Posterior vena cava (tissue), 2 donors: ENCODE results near the gene HSPA12A. TPM values are rescaled to one million over a fixed set of nuclear protein-coding genes. Genes with fewer than 3 reads are reported as not detected.
A peak's percentile ranks its signal among the peaks of the same experiment; 100 is the strongest.

Source experiments
- DNase-seq: peaks from one replicate; pipeline ENCODE4 v3.0.0-alpha.2; 2020; ENCODE audit warnings: low spot score
- intact Hi-C, 2 donors: fragments of 100-400 bp; cut with DNase I; formaldehyde crosslinking; loops; one replicate each; pipeline versions ENCODE4 v1.14.1 to v1.14.2; 2022 to 2023
- long read RNA-seq, 2 donors: library from polyadenylated mRNA; unstranded; transcript quantifications; one replicate each; pipeline ENCODE4 v2.0.0, GENCODE V29; 2020 to 2021
- total RNA-seq, 2 donors: library from RNA; stranded (reverse); fragmentation: NEBNext Ultra II Directional; extraction: Animal tissue kit (Norgen Biotek cat#: 25700); gene quantifications; one replicate each; pipeline ENCODE4 v1.2.1, GENCODE V29; 2021
- donor health status: DM: yes; HTN: yes; CAD: no.
- donor health status: DM: yes; HTN: yes; CAD: no.

The HSPA12A gene
- total RNA-seq: 10 to 100 TPM; 20.5 to 20.8 TPM
- long read RNA-seq, donor 1, full-length matches to known transcripts: 1 of 8 reads
- long read RNA-seq, donor 1, partial matches to known transcripts: 0 of 8 reads
- long read RNA-seq, donor 1, other reads (novel, unspliced or antisense): 7 of 8 reads
- long read RNA-seq, donor 2, full-length matches to known transcripts: 3 of 14 reads
- long read RNA-seq, donor 2, partial matches to known transcripts: 3 of 14 reads
- long read RNA-seq, donor 2, other reads (novel, unspliced or antisense): 8 of 14 reads

GRCh38 chr10:116742367-116743265 is at the start of gene HSPA12A:
TSS of gene HSPA12A (minus strand) at chr10:116742566. CDS start at chr10:116742469, 97 bp downstream.
- peak; percentile 91 for DNase-seq
- intact Hi-C loops: loop anchor here (10.0 kb wide), 2 partner anchors 48 to 58 kb away; no protein-coding TSS in a partner anchor

- intact Hi-C loops: no loop called here
- no peak for DNase-seq
Observed at GRCh38 chr10:116791241-116791640, 48.9 kb upstream of the HSPA12A start.

- intact Hi-C loops: loop anchor here (1.0 to 2.0 kb wide), 2 partner anchors 104 to 105 kb away; no protein-coding TSS in a partner anchor
Observed at GRCh38 chr10:116787893-116788665, 45.7 kb upstream of the HSPA12A start.

GRCh38 chr10:116787053-116787659 is 44.8 kb upstream of the HSPA12A start:
- intact Hi-C loops: loop anchor here (1.0 to 2.0 kb wide), 2 partner anchors 103 to 104 kb away; no protein-coding TSS in a partner anchor
- no peak for DNase-seq

More at GRCh38 chr10:116787893-116788665, 45.7 kb upstream of the HSPA12A start:
- peak; percentile 95 for DNase-seq

- intact Hi-C loops: loop anchor here in 1 of 2 donors (2.0 kb wide), 1 partner anchor 103 kb away; no protein-coding TSS in a partner anchor
- DNase-seq: no peak
Observed at GRCh38 chr10:116785867-116786266, 43.5 kb upstream of the HSPA12A start.

GRCh38 chr10:116785282-116785681 is 42.9 kb upstream of the HSPA12A start:
- DNase-seq: no peak
- intact Hi-C loops: no loop called here

- intact Hi-C loops: loop anchor here in 1 of 2 donors (5.0 kb wide), 1 partner anchor 1703 kb away; no protein-coding TSS in a partner anchor
- DNase-seq: no peak
Observed at GRCh38 chr10:116784651-116785050, 42.3 kb upstream of the HSPA12A start.

GRCh38 chr10:116784035-116784434 is 41.7 kb upstream of the HSPA12A start:
- no peak for DNase-seq
- intact Hi-C loops: loop anchor here in 1 of 2 donors (5.0 kb wide), 1 partner anchor 1703 kb away; no protein-coding TSS in a partner anchor

- intact Hi-C loops: loop anchor here in 1 of 2 donors (5.0 kb wide), 1 partner anchor 1704 kb away; no protein-coding TSS in a partner anchor
- no peak for DNase-seq
Observed at GRCh38 chr10:116783011-116783655, 40.8 kb upstream of the HSPA12A start.

GRCh38 chr10:116781370-116781884 is 39.1 kb upstream of the HSPA12A start:
- intact Hi-C loops: loop anchor here in 1 of 2 donors (5.0 kb wide), 1 partner anchor 1706 kb away; no protein-coding TSS in a partner anchor
- no peak for DNase-seq

GRCh38 chr10:116780691-116781205 is 38.4 kb upstream of the HSPA12A start:
- no peak for DNase-seq

GRCh38 chr10:116779076-116779687 is 36.8 kb upstream of the HSPA12A start:
- intact Hi-C loops: no loop called here
- no peak for DNase-seq

More at GRCh38 chr10:116780691-116781205, 38.4 kb upstream of the HSPA12A start:
- intact Hi-C loops: loop anchor here in 1 of 2 donors (5.0 kb wide), 1 partner anchor 1707 kb away; no protein-coding TSS in a partner anchor

GRCh38 chr10:116777006-116777405 is 34.6 kb upstream of the HSPA12A start:
- intact Hi-C loops: no loop called here
- DNase-seq: no peak

- no peak for DNase-seq
- intact Hi-C loops: no loop called here
Observed at GRCh38 chr10:116775488-116776400, 33.4 kb upstream of the HSPA12A start.

- no peak for DNase-seq
- intact Hi-C loops: no loop called here
Observed at GRCh38 chr10:116774728-116775151, 32.4 kb upstream of the HSPA12A start.
